Stromal cell of bone marrow (primary cell): ENCODE measurements around the gene ME3.
"Not testable (repeated sequence)": the region's sequence is repeated elsewhere in the genome, so short reads cannot be mapped to it uniquely, and the experiment has no call there.

Experiments
- DNase-seq: peaks from one replicate; pipeline ENCODE4 v3.0.0-alpha.2; 2012; ENCODE audit warnings: low read depth

ME3 gene

GRCh38 chr11:86663761-86664160, 8.7 kb downstream of the ME3 start:
- no peak for DNase-seq

GRCh38 chr11:86663291-86663690, 9.1 kb downstream of the ME3 start:
- no peak for DNase-seq

DNA sequence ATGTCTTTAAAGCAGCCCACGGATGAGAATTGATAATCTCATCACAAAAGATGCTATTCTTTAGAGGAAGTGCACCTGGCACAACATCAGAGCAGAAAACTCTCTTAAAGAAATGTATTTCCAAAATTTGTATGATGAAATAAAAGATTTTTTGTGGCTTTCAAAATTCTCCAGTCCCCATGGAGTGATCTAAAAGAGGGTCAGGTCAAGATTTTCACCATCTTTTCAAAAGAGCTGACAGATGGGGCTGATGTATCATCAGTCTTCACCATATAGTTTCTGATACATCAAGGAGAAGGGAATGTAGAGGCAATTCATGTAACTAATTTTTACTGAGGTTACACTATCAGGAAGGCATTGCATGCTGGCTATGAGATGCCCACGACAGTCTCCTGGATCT, 11.7 kb downstream of the ME3 start:
- no peak for DNase-seq

GRCh38 chr11:86660088-86660487, 12.3 kb downstream of the ME3 start:
- no peak for DNase-seq

- DNase-seq: no peak
These were observed 13.9 kb downstream of the ME3 start for GRCh38 chr11:86658534-86658933.

DNA sequence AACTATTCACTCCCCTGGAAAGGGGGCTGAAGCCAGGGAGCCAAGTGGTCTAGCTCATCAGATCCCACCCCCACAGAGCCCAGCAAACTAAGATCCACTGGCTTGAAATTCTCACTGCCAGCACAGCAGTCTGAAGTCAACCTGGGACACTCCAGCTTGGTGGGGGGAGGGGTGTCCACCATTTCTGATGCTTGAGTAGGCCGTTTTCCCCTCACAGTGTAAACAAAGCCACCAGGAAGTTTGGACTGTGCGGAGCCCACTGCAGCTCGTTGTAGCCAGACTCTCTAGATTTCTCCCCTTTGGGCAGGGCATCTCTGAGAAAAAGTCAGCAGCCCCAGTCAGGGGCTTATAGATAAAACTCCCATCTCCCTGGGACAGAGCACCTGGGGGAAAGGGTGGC, 27.2 kb downstream of the ME3 start:
- not testable (repeated sequence) for DNase-seq

DNA sequence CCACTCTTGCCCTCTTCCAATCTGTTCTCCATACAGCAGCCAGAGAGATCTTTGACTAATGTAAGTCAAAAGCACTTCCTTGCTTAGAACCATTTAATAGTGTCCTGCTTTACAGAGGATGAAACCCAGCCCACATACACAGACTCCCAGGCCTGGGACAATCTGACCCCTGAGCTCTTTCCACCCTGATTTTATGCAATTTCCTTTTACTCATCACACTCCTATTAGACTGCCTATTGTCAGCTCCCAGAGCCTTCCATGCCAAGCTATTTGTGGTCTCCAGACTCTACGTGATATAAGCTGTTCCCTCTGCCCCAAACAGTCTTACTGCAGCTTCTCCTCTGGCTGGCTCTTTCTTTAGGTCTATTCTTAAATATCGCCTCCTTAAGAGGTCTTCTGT, 28.1 kb downstream of the ME3 start:
- peak; percentile 52 for DNase-seq

DNA sequence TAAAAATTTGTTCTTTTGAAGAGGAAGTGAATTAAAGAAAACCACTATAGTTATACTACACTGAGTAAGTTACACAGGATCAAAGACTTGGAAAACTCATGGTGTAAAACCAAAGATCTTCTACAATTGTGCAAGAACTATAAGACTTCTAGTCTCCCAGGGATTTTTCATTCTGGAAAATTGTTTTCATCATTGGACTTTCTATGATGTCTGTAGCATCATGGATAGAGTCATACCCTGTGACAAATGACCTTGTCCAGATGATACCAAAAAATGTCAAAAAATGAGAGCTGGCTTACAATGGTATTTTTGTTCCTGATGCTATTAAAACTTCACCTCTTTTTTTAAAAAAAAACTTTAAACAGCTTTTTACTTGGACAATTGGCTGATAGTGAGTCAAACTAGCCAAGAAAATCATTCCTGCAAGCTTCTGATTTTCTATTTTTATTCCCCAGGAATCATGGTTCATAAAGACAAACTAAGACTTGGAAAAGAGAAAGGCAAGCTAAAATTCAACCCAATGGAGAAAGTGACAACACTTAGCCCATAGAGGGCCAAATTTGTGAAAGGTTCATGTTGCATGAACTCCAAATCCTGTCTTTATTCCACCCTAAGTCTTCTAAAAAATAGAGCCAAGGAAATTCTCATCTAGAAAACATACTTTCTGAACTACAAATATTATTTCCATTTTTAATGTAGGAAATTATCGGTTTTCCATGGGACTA, 30.7 kb downstream of the ME3 start:
- DNase-seq: no peak

DNA sequence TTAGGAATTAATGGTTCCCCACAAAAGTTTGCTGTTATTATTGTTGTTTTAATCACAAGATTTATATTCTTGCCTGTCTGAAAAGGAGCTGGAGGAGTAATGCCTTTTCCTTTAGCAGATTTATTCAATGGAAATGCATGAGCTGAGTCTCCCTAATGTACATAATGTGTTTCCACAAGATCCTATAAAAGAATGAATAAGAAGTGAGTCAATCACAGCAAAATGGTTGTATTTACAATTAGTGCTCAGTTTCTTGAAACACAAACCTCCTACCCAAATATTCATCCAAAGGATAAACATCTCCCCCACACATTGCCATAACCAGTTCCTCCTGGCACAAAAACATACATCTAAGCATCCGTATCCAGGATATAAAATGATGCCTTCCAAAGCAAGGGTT, 33.3 kb downstream of the ME3 start:
- DNase-seq: no peak

- no peak for DNase-seq
These were observed 33.7 kb downstream of the ME3 start for GRCh38 chr11:86638673-86639072.

GRCh38 chr11:86637988-86638387, 34.4 kb downstream of the ME3 start:
- no peak for DNase-seq

- DNase-seq: no peak
These were observed 36.1 kb downstream of the ME3 start for GRCh38 chr11:86636275-86636674.

DNA sequence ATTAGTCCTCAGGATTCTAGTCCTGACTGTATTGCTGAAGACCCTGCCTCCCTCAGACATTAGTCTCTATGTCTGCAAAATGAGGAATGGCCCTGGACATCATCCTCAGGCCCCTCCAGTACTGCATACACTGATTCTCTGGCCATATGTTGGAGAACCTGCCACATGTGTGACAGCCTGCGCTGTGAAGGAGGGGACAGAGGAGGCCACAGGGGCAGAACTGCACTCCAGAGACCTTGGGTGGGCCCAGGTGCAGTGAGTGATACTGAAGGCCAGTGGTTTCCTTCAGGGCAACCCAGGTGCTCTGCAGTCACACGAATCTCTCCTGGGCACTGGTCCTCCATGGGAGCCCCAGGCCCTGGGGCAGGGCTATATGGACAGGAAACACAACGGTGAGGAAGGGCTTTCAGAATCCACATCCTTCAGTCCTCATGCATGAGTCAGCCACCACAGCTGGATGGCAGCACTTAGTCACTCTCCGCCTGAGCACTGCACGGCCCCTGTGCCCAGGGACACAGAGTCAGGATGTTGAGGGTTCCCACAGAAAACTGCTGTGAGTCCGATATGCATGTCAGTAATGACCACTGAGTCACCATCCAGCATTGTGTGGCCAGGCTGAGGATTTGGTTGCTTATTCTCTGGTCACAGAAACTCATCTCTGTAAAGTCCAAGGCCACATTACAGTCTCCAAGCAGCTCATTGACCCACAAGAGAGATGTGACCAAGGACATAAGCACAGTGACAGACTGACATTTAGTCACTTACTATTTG, 39.7 kb downstream of the ME3 start:
- DNase-seq: peak; percentile 95

DNA sequence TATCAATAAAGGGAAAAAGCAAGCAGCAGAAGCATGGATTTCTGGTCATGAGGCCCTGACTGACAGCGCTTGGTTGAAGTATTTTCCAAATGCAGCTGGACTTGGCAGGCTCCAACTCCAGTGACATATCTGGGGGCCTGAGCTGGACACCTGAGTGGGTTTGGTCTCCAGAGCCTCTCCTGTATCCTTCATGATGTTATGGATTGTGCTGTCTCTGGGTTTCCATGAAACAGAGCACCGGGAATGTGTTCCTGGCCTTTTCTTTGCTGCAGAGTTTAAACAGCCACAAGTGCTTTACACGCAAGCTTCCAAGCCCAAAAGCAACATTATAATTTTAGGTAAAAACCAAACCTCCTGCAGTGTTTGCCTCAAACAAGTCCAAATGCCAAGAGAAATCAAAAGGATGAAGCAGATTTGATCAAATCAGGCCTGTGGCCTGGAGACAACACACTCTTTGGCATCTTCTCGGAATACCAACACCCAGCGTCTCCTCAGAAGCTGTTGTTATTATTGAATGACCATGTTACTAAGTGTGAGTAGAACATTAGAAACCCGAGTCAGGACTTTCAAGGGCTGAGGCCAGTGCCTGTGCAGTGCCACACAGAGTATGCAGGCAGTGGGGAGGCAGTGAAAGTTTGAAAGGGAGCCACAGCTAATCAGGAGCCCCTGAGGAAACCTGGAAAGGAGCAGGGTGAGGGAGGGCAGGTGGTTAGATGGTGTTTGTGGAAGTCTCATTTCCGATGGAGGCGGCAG, 42.0 kb downstream of the ME3 start:
- no peak for DNase-seq

DNA sequence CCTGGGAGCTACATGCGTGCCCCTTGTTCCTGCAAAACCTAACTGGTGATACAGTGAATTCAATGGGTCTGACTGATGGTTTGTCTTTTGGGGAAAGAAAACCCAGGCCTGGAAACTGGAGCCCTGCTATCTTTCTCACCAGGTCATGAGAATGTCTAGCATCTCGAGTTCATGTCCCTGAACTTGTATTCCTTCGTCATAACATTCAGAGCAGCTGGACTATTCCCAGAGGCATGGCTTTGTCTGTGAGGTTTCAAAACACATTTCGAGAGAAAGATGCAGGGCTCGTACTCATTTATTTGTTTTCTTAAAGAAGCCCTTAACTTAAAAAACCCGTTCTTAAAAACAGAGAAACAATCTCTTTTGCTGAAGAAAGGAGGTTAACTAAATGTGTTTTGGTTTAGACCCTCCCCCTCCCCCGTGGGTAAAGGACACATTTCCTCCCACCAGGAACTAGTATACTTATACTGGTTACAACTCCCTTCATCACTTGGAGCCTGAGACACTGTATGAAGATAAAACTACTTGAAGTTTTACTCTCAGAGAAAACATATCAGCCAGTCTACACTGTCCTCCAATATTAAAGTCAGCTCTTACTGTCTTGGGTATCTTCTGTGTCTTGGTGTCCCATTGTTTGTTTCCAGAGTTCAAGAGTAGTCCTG, 43.2 kb downstream of the ME3 start:
- DNase-seq: peak; percentile 54

DNA sequence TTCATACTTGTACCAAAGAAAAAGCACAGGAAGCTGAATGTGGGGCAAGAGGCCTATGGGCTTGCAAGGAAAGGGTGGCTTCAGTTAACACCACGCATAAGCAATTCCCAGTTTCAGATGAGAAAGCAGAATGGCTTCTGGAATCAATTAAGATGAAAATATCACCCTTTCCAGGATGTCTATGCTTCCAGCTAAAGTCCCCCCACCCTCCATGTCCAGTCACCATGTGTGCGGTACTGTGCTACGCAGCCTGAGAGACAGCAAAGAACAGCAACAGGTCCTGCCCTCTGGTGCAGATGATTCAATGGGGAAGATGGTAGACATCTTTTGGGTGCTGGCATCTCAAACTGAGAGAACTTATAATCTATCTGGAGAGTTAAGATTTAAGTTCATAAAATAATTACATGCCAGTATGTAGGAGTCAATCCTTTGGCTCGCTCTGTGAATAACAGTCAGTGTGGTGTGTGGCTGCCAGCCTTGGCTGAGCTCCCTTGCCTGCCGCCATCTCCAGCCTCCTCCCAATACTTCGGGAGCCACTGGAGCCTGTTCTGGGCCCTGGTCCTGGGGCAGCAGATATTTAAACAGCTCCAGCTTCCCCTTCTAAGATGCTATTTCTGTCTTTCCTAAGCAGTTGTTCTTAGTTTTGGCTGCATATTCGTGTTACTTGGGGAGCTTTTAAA, 44.5 kb downstream of the ME3 start:
- peak; percentile 38 for DNase-seq

DNA sequence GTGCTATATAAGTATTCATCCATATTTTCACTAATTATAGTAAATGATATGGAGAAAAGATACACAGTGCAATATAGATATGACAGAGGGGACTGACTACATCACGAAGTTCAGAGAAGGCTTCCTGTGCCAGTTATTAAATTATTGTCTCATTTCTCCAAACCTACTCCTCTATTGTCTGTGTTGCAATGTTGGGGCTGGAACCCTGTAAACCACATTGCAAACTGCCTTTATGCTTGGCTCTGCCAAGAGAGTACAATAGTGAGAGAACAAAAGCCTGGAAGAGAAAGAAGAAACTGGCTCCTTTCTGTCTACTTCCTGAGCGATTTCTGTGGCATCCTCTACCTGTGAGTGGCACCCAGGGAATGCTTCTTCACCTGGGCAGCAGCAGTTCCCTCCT, 46.4 kb downstream of the ME3 start:
- no peak for DNase-seq

DNA sequence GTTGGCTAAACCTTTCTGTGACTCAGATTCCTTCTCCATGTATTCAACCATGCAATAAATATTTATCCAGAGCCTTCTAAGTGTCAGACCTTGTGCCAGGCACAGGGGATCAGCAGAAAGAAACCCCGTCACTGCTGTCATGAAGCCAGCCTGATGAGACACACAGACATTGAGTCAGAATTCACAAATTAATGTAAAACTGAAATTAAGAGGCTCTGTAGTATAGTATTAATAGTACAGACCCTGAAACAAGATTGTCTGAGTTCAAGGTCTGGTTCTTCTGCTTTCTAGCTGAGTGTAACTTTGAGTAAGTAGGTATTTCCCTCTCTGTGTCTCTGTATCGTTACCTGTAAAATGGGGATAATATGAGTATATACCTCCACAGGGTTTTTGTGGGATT, 46.9 kb downstream of the ME3 start:
- DNase-seq: no peak

- DNase-seq: no peak
These were observed 48.0 kb downstream of the ME3 start for GRCh38 chr11:86624366-86624765.

- no peak for DNase-seq
These were observed 48.7 kb downstream of the ME3 start for GRCh38 chr11:86623736-86624135.

DNA sequence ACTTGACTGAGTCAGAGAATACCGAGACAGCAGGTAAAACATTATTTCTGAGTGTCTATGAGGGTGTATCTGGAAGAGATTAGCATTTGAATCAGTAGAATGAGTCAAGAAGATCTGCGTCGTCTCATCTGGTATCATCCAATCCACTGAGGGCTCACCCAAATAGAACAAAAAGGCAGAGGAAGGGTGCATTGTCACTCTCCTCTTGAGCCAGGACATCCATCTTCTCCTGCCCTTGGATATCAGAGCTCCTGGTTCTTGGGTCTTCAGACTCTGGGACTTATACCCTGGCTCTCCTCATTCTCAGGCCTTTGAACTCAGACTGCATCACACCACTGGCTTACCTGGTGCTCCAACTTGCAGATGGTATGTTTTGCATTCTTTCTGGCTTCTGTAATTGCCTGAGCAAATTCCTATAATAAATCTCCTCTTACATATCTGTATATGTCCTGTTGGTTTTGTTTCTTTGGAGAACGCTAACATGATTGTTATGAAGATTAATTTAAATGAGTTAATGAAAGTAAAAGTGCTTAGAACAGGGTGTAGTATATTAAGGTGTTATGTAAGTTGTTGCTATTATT, 49.3 kb downstream of the ME3 start:
- DNase-seq: no peak

DNA sequence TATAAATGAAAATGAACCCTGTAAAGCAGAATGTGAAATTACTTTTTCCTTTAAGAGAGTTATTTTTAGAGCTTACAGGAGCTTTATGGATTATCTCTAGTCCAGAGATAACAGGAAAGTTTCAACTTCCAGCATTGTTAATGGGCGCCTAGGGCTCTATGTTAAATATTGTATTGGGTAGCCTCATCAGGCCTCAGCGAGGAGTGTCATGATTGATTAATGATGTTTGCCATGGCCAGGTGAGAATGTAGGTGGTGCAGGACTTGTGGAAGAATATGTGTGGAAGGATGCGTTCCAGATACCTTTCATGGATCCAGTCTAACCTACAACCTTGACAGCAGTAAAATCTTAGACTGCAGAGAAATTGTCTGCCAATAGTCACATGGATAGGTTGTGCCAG, 50.6 kb downstream of the ME3 start:
- no peak for DNase-seq
